ENCODE data around the gene PCNX2. TPM values are rescaled to one million over a fixed set of nuclear protein-coding genes. Genes with fewer than 3 reads are reported as not detected.

The PCNX2 gene
- total RNA-seq, 1 experiment from 2014 or later, result 4.5 TPM

- Histone ChIP-seq H3K27ac (no peak overlapping the region), H3K4me1 (no peaks in the 10 kb centered on the region), H3K4me3 (no peak overlapping the region), H3K36me3 (no peaks in the 10 kb centered on the region), H3K9me3 (replicated peaks) (no peaks in the 10 kb centered on the region), H3K27me3 (0 out of 2 replicates have a peak, but pooled peaks cover 2% of the 10 kb centered on the region)
- no peak for DNase-seq
These were observed 31.5 kb upstream of the PCNX2 start for GRCh38 chr1:233326811-233327650.

GRCh38 chr1:233326319-233326718 is 30.8 kb upstream of the PCNX2 start:
- Histone ChIP-seq H3K9me3 (replicated peaks) (no peaks in the 10 kb centered on the region), H3K4me3 (no peak overlapping the region), H3K27ac (no peak overlapping the region), H3K36me3 (no peaks in the 10 kb centered on the region), H3K4me1 (no peaks in the 10 kb centered on the region), H3K27me3 (0 out of 2 replicates have a peak, but pooled peaks cover 2% of the 10 kb centered on the region)
- DNase-seq, result no peak

GRCh38 chr1:233323718-233324117 is 28.2 kb upstream of the PCNX2 start:
- no peaks in the 10 kb centered on the region for H3K27me3 ChIP-seq
- no peak overlapping the region for H3K27ac ChIP-seq
- no peak overlapping the region for H3K4me3 ChIP-seq

GRCh38 chr1:233320023-233320422 is 24.5 kb upstream of the PCNX2 start:
- no peaks in the 10 kb centered on the region for H3K4me1 ChIP-seq

More at GRCh38 chr1:233323718-233324117, 28.2 kb upstream of the PCNX2 start:
- Histone ChIP-seq H3K36me3 (no peaks in the 10 kb centered on the region), H3K9me3 (replicated peaks) (no peaks in the 10 kb centered on the region), H3K4me1 (no peaks in the 10 kb centered on the region)
- DNase-seq, result no peak

GRCh38 chr1:233319272-233319671 is 23.7 kb upstream of the PCNX2 start:
- H3K36me3 ChIP-seq, result no peaks in the 10 kb centered on the region
- no peak overlapping the region for H3K27ac ChIP-seq

More at GRCh38 chr1:233320023-233320422, 24.5 kb upstream of the PCNX2 start:
- Histone ChIP-seq H3K27me3 (no peaks in the 10 kb centered on the region), H3K36me3 (no peaks in the 10 kb centered on the region), H3K27ac (no peak overlapping the region), H3K4me3 (no peak overlapping the region), H3K9me3 (replicated peaks) (no peaks in the 10 kb centered on the region)
- no peak for DNase-seq

GRCh38 chr1:233316473-233316872 is 20.9 kb upstream of the PCNX2 start:
- H3K4me1 ChIP-seq, result no peaks in the 10 kb centered on the region
- H3K36me3 ChIP-seq, result no peaks in the 10 kb centered on the region
- H3K4me3 ChIP-seq, result no peak overlapping the region
- H3K27me3 ChIP-seq, result no peaks in the 10 kb centered on the region
- H3K27ac ChIP-seq, result no peak overlapping the region
- no peak for DNase-seq
- no peaks in the 10 kb centered on the region for H3K9me3 ChIP-seq (replicated peaks)

More at GRCh38 chr1:233319272-233319671, 23.7 kb upstream of the PCNX2 start:
- Histone ChIP-seq H3K9me3 (replicated peaks) (no peaks in the 10 kb centered on the region), H3K27me3 (no peaks in the 10 kb centered on the region), H3K4me3 (no peak overlapping the region), H3K4me1 (no peaks in the 10 kb centered on the region)
- no peak for DNase-seq

- Histone ChIP-seq H3K4me1 (no peaks in the 10 kb centered on the region), H3K4me3 (no peak overlapping the region), H3K27me3 (peaks cover 5% of the 10 kb centered on the region; the same call in 1 of the 2 replicates), H3K27ac (no peak overlapping the region), H3K36me3 (no peaks in the 10 kb centered on the region), H3K9me3 (replicated peaks) (no peaks in the 10 kb centered on the region)
- no peak for DNase-seq
These were observed 20.3 kb upstream of the PCNX2 start for GRCh38 chr1:233315718-233316301.

GRCh38 chr1:233313434-233314155 is 18.1 kb upstream of the PCNX2 start:
- no peak overlapping the region for H3K4me3 ChIP-seq
- no peak for DNase-seq
- H3K36me3 ChIP-seq, result no peaks in the 10 kb centered on the region
- no peaks in the 10 kb centered on the region for H3K9me3 ChIP-seq (replicated peaks)
- peaks cover 6% of the 10 kb centered on the region; the same call in 1 of the 2 replicates for H3K27me3 ChIP-seq
- no peaks in the 10 kb centered on the region for H3K4me1 ChIP-seq
- no peak overlapping the region for H3K27ac ChIP-seq

- Histone ChIP-seq H3K27me3 (no peaks in the 10 kb centered on the region), H3K4me3 (no peak overlapping the region), H3K9me3 (replicated peaks) (no peaks in the 10 kb centered on the region), H3K27ac (no peak overlapping the region), H3K4me1 (no peaks in the 10 kb centered on the region), H3K36me3 (no peaks in the 10 kb centered on the region)
- peak in 1 of 2 experiments; percentile 39 for DNase-seq
These were observed 9.1 kb upstream of the PCNX2 start for GRCh38 chr1:233304489-233305102.

- DNase-seq, result no peak
- Histone ChIP-seq H3K4me3 (no peak overlapping the region), H3K27ac (no peak overlapping the region), H3K27me3 (no peaks in the 10 kb centered on the region), H3K4me1 (no peaks in the 10 kb centered on the region), H3K9me3 (replicated peaks) (no peaks in the 10 kb centered on the region), H3K36me3 (no peaks in the 10 kb centered on the region)
These were observed 4.8 kb upstream of the PCNX2 start for GRCh38 chr1:233300326-233300725.

- no peak overlapping the region for H3K4me3 ChIP-seq
- H3K27me3 ChIP-seq, result no peaks in the 10 kb centered on the region
- no peaks in the 10 kb centered on the region for H3K9me3 ChIP-seq (replicated peaks)
- no peaks in the 10 kb centered on the region for H3K4me1 ChIP-seq
- no peak for DNase-seq
- no peak overlapping the region for H3K27ac ChIP-seq
- no peaks in the 10 kb centered on the region for H3K36me3 ChIP-seq
These were observed 3.9 kb upstream of the PCNX2 start for GRCh38 chr1:233299450-233299849.

GRCh38 chr1:233295975-233296322 is 424 bp upstream of the PCNX2 start:
- Histone ChIP-seq H3K4me1 (no peaks in the 10 kb centered on the region), H3K4me3 (peak overlapping the region; percentile 61), H3K27ac (no peak overlapping the region), H3K36me3 (no peaks in the 10 kb centered on the region), H3K9me3 (replicated peaks) (no peaks in the 10 kb centered on the region), H3K27me3 (no peaks in the 10 kb centered on the region)
- DNase-seq, result no peak

- Histone ChIP-seq H3K36me3 (no peaks in the 10 kb centered on the region), H3K27me3 (no peaks in the 10 kb centered on the region), H3K4me1 (no peaks in the 10 kb centered on the region), H3K4me3 (peak overlapping the region; percentile 61), H3K27ac (no peak overlapping the region), H3K9me3 (replicated peaks) (no peaks in the 10 kb centered on the region)
- DNase-seq, result peak; percentile 40 to 60
These were observed 650 bp downstream of the PCNX2 start for GRCh38 chr1:233294913-233295236.

GRCh38 chr1:233293556-233294446 is 1.7 kb downstream of the PCNX2 start:
- H3K36me3 ChIP-seq, result no peaks in the 10 kb centered on the region
- no peaks in the 10 kb centered on the region for H3K9me3 ChIP-seq (replicated peaks)
- H3K27ac ChIP-seq, result no peak overlapping the region
- H3K27me3 ChIP-seq, result no peaks in the 10 kb centered on the region
- H3K4me3 ChIP-seq, result no peak overlapping the region
- H3K4me1 ChIP-seq, result no peaks in the 10 kb centered on the region
- DNase-seq, result no peak

All from SJCRH30 (cell line).